ENCODE measurements around the gene CPPED1.
"Not testable (repeated sequence)": the region's sequence is repeated elsewhere in the genome, so short reads cannot be mapped to it uniquely, and the experiment has no call there.

CPPED1 gene

DNA sequence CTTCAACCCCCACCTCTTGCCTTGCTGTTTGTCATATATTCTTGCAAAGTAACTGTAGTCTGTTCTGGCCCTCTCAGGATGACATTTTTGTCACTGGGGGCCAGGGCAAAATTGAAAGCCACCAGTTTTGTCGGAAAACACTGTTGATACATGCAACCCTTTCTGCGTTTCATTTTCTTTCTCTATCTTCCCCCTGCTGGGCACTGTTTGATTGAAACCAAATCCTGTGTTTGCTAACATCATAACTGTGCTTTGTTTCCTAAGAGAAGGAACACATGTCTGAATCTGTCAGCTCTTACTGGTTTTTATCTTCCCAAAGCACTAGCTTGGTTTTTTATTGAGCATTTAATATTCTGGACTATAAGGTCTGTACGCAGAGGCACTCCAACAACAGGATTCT, 11.7 kb upstream of the CPPED1 start:
- H3K9ac ChIP-seq (ENCODE audit: low read length) = no peak overlapping the region
- no peaks in the 10 kb centered on the region for H3K27me3 ChIP-seq (ENCODE audit: low read depth, low read length)
- no peak overlapping the region for H3K4me2 ChIP-seq (ENCODE audit: low read length)
- no peak overlapping the region for H2AFZ ChIP-seq (ENCODE audit: low read depth, low read length)
- no peaks in the 10 kb centered on the region for H3K36me3 ChIP-seq (replicated peaks; ENCODE audit: low read depth, low read length)
- no peaks in the 10 kb centered on the region for H3K9me3 ChIP-seq (ENCODE audit: insufficient read depth, low read length)
- H3K79me2 ChIP-seq (ENCODE audit: low read length) = no peaks in the 10 kb centered on the region
- H3K27ac ChIP-seq (ENCODE audit: low read length) = no peak overlapping the region
- peaks cover 8% of the 10 kb centered on the region for H3K4me1 ChIP-seq (ENCODE audit: low read length)
- no peak for TF ChIP-seq EZH2phosphoT487 (IDR thresholded peaks at IDR 0.05; ENCODE audit: low read depth)
- TF ChIP-seq, protein P1, sequence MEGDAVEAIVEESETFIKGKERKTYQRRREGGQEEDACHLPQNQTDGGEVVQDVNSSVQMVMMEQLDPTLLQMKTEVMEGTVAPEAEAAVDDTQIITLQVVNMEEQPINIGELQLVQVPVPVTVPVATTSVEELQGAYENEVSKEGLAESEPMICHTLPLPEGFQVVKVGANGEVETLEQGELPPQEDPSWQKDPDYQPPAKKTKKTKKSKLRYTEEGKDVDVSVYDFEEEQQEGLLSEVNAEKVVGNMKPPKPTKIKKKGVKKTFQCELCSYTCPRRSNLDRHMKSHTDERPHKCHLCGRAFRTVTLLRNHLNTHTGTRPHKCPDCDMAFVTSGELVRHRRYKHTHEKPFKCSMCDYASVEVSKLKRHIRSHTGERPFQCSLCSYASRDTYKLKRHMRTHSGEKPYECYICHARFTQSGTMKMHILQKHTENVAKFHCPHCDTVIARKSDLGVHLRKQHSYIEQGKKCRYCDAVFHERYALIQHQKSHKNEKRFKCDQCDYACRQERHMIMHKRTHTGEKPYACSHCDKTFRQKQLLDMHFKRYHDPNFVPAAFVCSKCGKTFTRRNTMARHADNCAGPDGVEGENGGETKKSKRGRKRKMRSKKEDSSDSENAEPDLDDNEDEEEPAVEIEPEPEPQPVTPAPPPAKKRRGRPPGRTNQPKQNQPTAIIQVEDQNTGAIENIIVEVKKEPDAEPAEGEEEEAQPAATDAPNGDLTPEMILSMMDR (IDR thresholded peaks at IDR 0.05; ENCODE audit: low read depth, low read length) = no peak
- no peak overlapping the region for H3K4me3 ChIP-seq (ENCODE audit: low read length)
- no peaks in the 10 kb centered on the region for H4K20me1 ChIP-seq (ENCODE audit: insufficient read depth, low read length)

DNA sequence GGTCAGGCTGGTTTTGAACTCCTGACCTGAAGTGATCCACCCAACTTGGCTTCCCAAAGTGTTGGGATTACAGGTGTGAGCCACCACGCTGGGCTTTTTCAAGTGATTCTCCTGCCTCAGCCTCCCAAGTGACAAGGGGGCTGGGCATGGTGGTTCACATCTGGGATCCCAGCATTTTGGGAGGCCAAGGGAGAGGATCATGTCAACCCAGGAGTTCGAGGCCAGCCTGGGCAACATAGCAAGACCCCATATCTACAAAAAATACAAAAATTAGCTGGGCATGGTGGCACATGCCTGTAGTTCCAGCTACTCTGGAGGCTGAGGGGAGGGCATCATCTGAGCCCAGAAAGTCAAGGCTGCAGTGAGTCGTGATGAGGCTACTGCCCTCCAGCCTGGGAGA, 10.0 kb upstream of the CPPED1 start:
- H4K20me1 ChIP-seq (ENCODE audit: insufficient read depth, low read length); H3K27me3 ChIP-seq (ENCODE audit: low read depth, low read length); H3K4me1 ChIP-seq (ENCODE audit: low read length): not testable (repeated sequence)

DNA sequence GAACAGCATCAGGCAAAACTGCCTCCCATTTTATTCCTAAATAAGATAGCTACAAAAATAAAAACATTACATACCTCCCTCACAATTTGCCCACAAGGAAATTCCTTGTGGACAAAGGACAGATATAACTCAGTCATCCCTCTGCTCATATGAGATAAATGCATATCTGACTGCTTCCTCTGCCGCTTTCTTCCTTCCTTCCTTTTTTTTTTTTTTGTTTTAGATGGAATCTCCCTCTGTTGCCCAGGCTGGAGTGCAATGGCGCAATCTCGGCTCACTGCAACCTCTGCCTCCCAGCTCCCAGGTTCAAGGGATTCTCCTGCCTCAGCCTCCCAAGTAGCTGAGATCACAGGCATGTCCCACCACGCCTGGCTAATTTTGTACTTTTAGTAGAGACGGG, 9.6 kb upstream of the CPPED1 start:
- not testable (repeated sequence) for H3K9ac ChIP-seq (ENCODE audit: low read length); H4K20me1 ChIP-seq (ENCODE audit: insufficient read depth, low read length); H3K27me3 ChIP-seq (ENCODE audit: low read depth, low read length); H2AFZ ChIP-seq (ENCODE audit: low read depth, low read length); H3K4me2 ChIP-seq (ENCODE audit: low read length); H3K9me3 ChIP-seq (ENCODE audit: insufficient read depth, low read length); H3K79me2 ChIP-seq (ENCODE audit: low read length); H3K4me3 ChIP-seq (ENCODE audit: low read length); H3K27ac ChIP-seq (ENCODE audit: low read length); H3K4me1 ChIP-seq (ENCODE audit: low read length); H3K36me3 ChIP-seq (replicated peaks; ENCODE audit: low read depth, low read length)

More for the DNA sequence above, 10.0 kb upstream of the CPPED1 start:
- not testable (repeated sequence) for H3K4me2 ChIP-seq (ENCODE audit: low read length); H3K79me2 ChIP-seq (ENCODE audit: low read length); H3K36me3 ChIP-seq (replicated peaks; ENCODE audit: low read depth, low read length); H3K9me3 ChIP-seq (ENCODE audit: insufficient read depth, low read length); H3K4me3 ChIP-seq (ENCODE audit: low read length); H3K9ac ChIP-seq (ENCODE audit: low read length); H2AFZ ChIP-seq (ENCODE audit: low read depth, low read length); H3K27ac ChIP-seq (ENCODE audit: low read length)

DNA sequence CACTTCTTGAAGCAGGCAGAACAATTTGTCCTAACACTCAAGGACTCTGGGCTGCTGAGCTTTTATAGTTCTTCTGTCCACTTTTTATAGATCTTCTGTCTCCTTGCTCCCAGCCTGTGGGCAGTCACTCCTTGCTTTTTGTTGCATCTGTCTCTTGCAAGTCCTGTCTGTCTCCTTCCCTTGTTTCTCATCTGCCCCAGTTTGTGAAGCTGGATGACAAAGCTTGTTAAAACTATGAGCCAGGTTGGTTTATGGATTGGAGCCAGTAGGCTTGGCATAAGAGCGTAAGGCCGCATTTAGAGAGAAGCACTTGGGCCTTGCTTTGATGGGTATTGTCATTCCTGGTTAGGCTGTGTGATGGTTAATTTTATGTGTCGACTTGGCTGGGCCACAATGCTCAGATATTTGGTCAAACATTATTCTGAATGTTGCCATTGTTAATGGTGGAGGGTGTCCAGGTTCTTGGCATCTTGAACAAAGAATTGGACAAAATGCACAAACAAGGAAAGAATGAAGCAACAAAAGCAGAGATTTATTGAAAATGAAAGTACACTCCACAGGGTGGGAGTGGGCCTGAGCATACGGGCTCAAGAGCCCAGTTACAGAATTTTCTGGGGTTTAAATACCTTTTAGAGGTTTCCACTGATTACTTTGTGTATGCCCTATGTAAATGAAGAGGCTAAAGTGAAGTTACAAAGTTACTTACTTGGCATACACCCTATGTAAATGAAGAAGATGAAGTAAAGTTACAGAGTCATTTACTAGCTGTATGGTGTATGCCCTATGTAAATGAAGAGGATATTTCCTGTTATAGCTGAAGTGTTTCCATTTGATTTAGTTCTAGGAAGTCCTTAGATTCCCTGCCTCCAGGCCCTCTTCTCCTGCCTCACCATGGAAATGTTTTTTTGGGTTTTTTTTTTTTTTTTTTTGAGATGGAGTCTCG, 8.0 kb upstream of the CPPED1 start:
- TF ChIP-seq EZH2phosphoT487 (IDR thresholded peaks at IDR 0.05; ENCODE audit: low read depth) = no peak
- TF ChIP-seq, protein P1 (IDR thresholded peaks at IDR 0.05; ENCODE audit: low read depth, low read length) = no peak
- Histone ChIP-seq H3K27ac (ENCODE audit: low read length) (no peak overlapping the region), H3K79me2 (ENCODE audit: low read length) (no peaks in the 10 kb centered on the region), H3K36me3 (replicated peaks; ENCODE audit: low read depth, low read length) (no peaks in the 10 kb centered on the region), H3K4me2 (ENCODE audit: low read length) (no peak overlapping the region), H2AFZ (ENCODE audit: low read depth, low read length) (no peak overlapping the region), H3K9ac (ENCODE audit: low read length) (no peak overlapping the region), H3K27me3 (ENCODE audit: low read depth, low read length) (no peaks in the 10 kb centered on the region), H3K4me3 (ENCODE audit: low read length) (no peak overlapping the region), H4K20me1 (ENCODE audit: insufficient read depth, low read length) (no peaks in the 10 kb centered on the region), H3K4me1 (ENCODE audit: low read length) (peaks cover 5% of the 10 kb centered on the region), H3K9me3 (ENCODE audit: insufficient read depth, low read length) (no peaks in the 10 kb centered on the region)

DNA sequence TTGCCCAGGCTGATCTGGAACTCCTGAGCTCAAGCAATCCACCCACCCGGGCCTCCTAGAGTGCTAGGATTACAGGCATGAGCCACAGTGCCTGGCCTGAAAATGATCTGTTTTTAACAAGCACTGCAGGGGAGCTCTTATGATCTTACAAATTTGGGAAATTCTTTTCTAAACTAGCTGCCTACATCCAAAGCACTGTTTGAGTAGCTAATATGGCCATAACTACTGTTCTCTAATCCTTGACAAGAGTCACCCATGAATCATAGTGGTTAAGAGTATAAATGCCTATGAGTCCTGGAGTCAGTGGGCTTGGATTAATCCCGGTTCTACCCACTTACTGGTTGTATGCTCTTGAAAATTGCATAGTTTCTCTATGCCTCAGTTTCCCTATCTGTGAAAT, 1.4 kb upstream of the CPPED1 start:
- H3K4me3 ChIP-seq (ENCODE audit: low read length) = no peak overlapping the region
- H3K27me3 ChIP-seq (ENCODE audit: low read depth, low read length) = no peaks in the 10 kb centered on the region
- TF ChIP-seq EZH2phosphoT487 (IDR thresholded peaks at IDR 0.05; ENCODE audit: low read depth) = no peak
- TF ChIP-seq, protein P1 (IDR thresholded peaks at IDR 0.05; ENCODE audit: low read depth, low read length) = no peak
- no peaks in the 10 kb centered on the region for H3K36me3 ChIP-seq (replicated peaks; ENCODE audit: low read depth, low read length)
- peaks cover 27% of the 10 kb centered on the region for H3K79me2 ChIP-seq (ENCODE audit: low read length)
- no peak overlapping the region for H3K4me2 ChIP-seq (ENCODE audit: low read length)
- H3K4me1 ChIP-seq (ENCODE audit: low read length) = peaks cover 24% of the 10 kb centered on the region
- no peaks in the 10 kb centered on the region for H4K20me1 ChIP-seq (ENCODE audit: insufficient read depth, low read length)
- no peak overlapping the region for H3K9ac ChIP-seq (ENCODE audit: low read length)
- H3K9me3 ChIP-seq (ENCODE audit: insufficient read depth, low read length) = no peaks in the 10 kb centered on the region
- no peak overlapping the region for H3K27ac ChIP-seq (ENCODE audit: low read length)
- no peak overlapping the region for H2AFZ ChIP-seq (ENCODE audit: low read depth, low read length)

Measured in OCI-LY3 (cell line).